ENCODE results near the gene TMIGD3. TPM values are rescaled to one million over a fixed set of nuclear protein-coding genes. Genes with fewer than 3 reads are reported as not detected.

The TMIGD3 gene
- total and polyA plus RNA-seq, 2 of the 4 experiments (the other 2 are of a cell fraction), result under 0.01 to 0.12 TPM

DNA sequence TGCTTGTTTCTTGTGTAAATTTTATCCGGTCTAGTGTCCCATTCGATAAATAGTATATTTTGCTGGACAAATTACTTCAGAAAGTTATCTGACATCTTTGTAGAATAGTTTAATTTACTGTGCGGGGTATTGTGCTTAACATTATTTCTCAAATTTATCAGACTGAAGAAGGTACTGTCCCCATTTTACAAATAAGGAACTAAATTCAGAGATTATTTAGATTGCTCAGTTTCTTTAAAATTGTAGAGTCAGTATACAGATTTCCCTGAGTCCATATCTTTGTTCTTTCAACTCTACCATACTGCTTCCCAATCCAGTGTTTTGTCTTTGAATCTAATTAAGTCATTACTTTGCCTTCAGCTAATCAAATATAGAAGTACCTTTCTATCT, 47.8 kb downstream of the TMIGD3 start:
- Histone ChIP-seq H3K27me3 (ENCODE audit: control insufficient read depth, insufficient read depth, low read length) (no peaks in the 10 kb centered on the region), H3K9ac (ENCODE audit: low read depth, low read length) (no peak overlapping the region), H3K79me1 (ENCODE audit: low read depth in 1 of 2, low read length in 2 of 2) (peaks cover 28 to 42% of the 10 kb centered on the region in 2 experiments), H3K4me2 (ENCODE audit: low read depth, low read length) (no peak overlapping the region), H3K18ac (ENCODE audit: low read depth, low read length) (no peak overlapping the region), H2AK5ac (ENCODE audit: low read depth, low read length) (no peak overlapping the region), H3K14ac (replicated peaks; ENCODE audit: low read depth, low read length) (no peak overlapping the region), H2AK9ac (replicated peaks; ENCODE audit: low read depth, low read length, poor library complexity) (no peak overlapping the region), H3K4ac (ENCODE audit: low read depth, low read length) (no peak overlapping the region), H3K4me3 (ENCODE audit: insufficient read depth, low read depth, low read length) (no peak overlapping the region), H4K8ac (ENCODE audit: low read depth in 2 of 2, low read length in 2 of 2) (no peak overlapping the region), H4K5ac (ENCODE audit: low read depth, low read length) (no peak overlapping the region), H3K36me3 (ENCODE audit: control insufficient read depth, insufficient read depth, low read length) (peaks cover 25% of the 10 kb centered on the region), H2BK20ac (ENCODE audit: low read depth, low read length) (no peak overlapping the region), H2BK15ac (ENCODE audit: low read depth, low read length) (no peak overlapping the region), H4K91ac (ENCODE audit: insufficient read depth, low read depth, low read length) (no peak overlapping the region), H3K9me3 (ENCODE audit: control insufficient read depth, insufficient read depth, low read length) (no peaks in the 10 kb centered on the region), H2BK5ac (ENCODE audit: low read depth, low read length, poor library complexity, severe bottlenecking) (no peak overlapping the region), H3K27ac (ENCODE audit: insufficient read depth, low read length) (no peak overlapping the region), H2AFZ (replicated peaks; ENCODE audit: low read length, poor library complexity) (no peak overlapping the region), H3K4me1 (ENCODE audit: control insufficient read depth, insufficient read depth, low read length) (peaks cover 3% of the 10 kb centered on the region; the same call in 1 of the 2 replicates), H4K20me1 (ENCODE audit: insufficient read depth, low read length) (0 out of 2 replicates have a peak, but pooled peaks cover 6% of the 10 kb centered on the region), H3K56ac (ENCODE audit: extremely low read depth, insufficient read depth, low read length) (no peak overlapping the region), H3K23ac (ENCODE audit: low read depth, low read length) (no peak overlapping the region), H2BK120ac (ENCODE audit: low read depth, low read length) (no peak overlapping the region), H3K9me1 (ENCODE audit: insufficient read depth, low read length) (no peaks in the 10 kb centered on the region)
- DNase-seq (no peak), ATAC-seq (ENCODE audit: low read depth) (no peak)
- TF ChIP-seq SMC3 (IDR thresholded peaks at IDR 0.05; ENCODE audit: low read depth, low read length), result no peak
- no peak for TF ChIP-seq FOS (IDR thresholded peaks at IDR 0.05; ENCODE audit: low read depth, low read length)
- no peak for TF ChIP-seq RCOR1 (IDR thresholded peaks at IDR 0.05; ENCODE audit: insufficient replicate concordance, low read length)
- no peak for TF ChIP-seq NFE2L2 (IDR thresholded peaks at IDR 0.05; ENCODE audit: low read depth, low read length)
- no peak for TF ChIP-seq RFX5 (IDR thresholded peaks at IDR 0.05; ENCODE audit: low read depth, low read length)
- TF ChIP-seq MAFK (IDR thresholded peaks at IDR 0.05; ENCODE audit: low read depth, low read length), result no peak
- TF ChIP-seq RAD21 (IDR thresholded peaks at IDR 0.05; ENCODE audit: low read length), result no peak
- TF ChIP-seq, protein P1, sequence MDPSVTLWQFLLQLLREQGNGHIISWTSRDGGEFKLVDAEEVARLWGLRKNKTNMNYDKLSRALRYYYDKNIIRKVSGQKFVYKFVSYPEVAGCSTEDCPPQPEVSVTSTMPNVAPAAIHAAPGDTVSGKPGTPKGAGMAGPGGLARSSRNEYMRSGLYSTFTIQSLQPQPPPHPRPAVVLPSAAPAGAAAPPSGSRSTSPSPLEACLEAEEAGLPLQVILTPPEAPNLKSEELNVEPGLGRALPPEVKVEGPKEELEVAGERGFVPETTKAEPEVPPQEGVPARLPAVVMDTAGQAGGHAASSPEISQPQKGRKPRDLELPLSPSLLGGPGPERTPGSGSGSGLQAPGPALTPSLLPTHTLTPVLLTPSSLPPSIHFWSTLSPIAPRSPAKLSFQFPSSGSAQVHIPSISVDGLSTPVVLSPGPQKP (IDR thresholded peaks at IDR 0.05; ENCODE audit: borderline replicate concordance, low read depth, low read length), result no peak
- CTCF ChIA-PET, result no interaction called here
- intact Hi-C loops (cut with micrococcal nuclease) (no loop called here), in situ Hi-C loops (cut with MboI; ENCODE audit: low sequenced_read_pairs) (no loop called here), dilution Hi-C loops (cut with HindIII; ENCODE audit: low sequenced_read_pairs, unreplicated experiment) (loop anchor here (25.0 kb wide), 1 partner anchor 307 kb away; the partner anchor contains the start of gene DDX20)
- WGBS, 2 experiments (ENCODE audit: extremely low coverage in 2 of 2, insufficient read length in 1 of 2), result no CpG with 5 or more reads among the region's 3 CpGs
- no TSS peak for BruUV-seq (replicated peaks)
- POLR2A ChIA-PET (ENCODE audit: unreplicated experiment), result no interaction called here
